GM12801 (cell line): ENCODE data around the gene TUB.

Experiments used
- CTCF ChIP-seq: IDR thresholded peaks from one replicate; pipeline ENCODE4 v1.5.1; 2011; ENCODE audit warnings: control low read depth; ENCODE audit not compliant: insufficient read length; ENCODE audit errors: extremely low read depth

The TUB gene

GRCh38 chr11:8060146-8060719 is 20.8 kb upstream of the TUB start:
- TF ChIP-seq CTCF, result no peak

DNA sequence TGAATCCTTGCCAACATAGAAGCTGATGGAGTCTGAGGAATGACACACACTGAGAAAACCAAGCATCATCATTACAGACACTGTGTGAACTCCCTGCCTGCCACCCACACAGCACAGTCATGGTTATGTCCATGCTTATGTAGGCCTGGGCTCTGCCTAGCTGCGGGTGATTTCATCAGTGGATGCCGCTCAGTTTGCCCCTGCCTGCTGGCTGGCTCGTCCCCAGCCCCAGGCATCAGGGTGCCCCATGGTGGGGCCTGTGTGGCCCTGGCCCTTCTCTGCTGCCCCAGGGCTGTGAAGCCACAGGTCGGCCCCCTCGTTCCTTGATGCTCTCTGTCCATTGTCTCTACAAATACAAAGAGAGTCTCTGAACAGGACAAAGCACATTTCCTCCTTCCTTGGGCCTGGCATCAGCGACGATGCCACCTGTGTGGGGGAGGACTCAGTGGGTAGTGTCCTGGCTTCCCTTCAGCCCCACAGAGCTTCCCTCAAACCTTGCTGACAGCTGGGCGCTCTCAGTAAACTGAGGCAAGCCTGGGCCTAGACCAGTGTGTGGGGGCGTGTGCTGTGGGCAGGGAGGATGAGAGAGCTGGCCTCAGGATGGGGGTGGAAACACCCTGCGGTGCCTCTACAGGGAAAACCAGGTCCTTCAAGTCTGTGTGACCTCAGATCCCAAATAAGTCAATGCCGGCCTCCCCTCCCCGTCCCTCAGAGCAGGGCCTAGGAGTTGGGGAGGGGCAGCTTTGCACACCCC is 20.0 kb upstream of the TUB start:
- no peak for TF ChIP-seq CTCF

GRCh38 chr11:8061555-8062428 is 19.2 kb upstream of the TUB start:
- no peak for TF ChIP-seq CTCF

- TF ChIP-seq CTCF, result no peak
Observed at GRCh38 chr11:8062781-8063257, 18.2 kb upstream of the TUB start.

GRCh38 chr11:8063324-8063723 is 17.7 kb upstream of the TUB start:
- no peak for TF ChIP-seq CTCF

- TF ChIP-seq CTCF, result no peak
Observed at GRCh38 chr11:8065031-8065430, 16.0 kb upstream of the TUB start.

GRCh38 chr11:8066036-8066910 is 14.7 kb upstream of the TUB start:
- no peak for TF ChIP-seq CTCF
